Natural killer cell (primary cell): ENCODE data around the gene TMBIM1. TPM values are rescaled to one million over a fixed set of nuclear protein-coding genes. Genes with fewer than 3 reads are reported as not detected.

ENCODE experiments used
- ATAC-seq, 3 donors: fragments of 150-1000 bp in 2 of 3; fragments of 200-7000 bp in 1 of 3; cut with Tn5 transposase; 1 replicate in 1 of 3; 2 replicates in 2 of 3; pipeline ENCODE4 v1.10.0; 2021; ENCODE audit warnings: mild to moderate bottlenecking in 2 of 3, moderate library complexity in 2 of 3
- DNase-seq, 2 donors: peaks; one replicate each; pipeline versions ENCODE4 v3.0.0 to v3.0.0-alpha.2; 2013 to 2021; ENCODE audit warnings: mixed read lengths in 1 of 2
- H3K27ac ChIP-seq: one replicate; pipeline ENCODE4 v1.5.1; 2013; ENCODE audit warnings: mild to moderate bottlenecking, low read length
- H3K27me3 ChIP-seq: one replicate; pipeline ENCODE4 v1.6.1; 2013; ENCODE audit warnings: low read length; ENCODE audit not compliant: control insufficient read depth, insufficient read depth
- H3K36me3 ChIP-seq: one replicate; pipeline ENCODE4 v1.6.1; 2013; ENCODE audit warnings: low read length; ENCODE audit not compliant: control insufficient read depth, insufficient read depth
- H3K4me1 ChIP-seq: one replicate; pipeline ENCODE4 v1.6.1; 2013; ENCODE audit warnings: low read length; ENCODE audit not compliant: control insufficient read depth, insufficient read depth
- H3K4me3 ChIP-seq: one replicate; pipeline ENCODE4 v1.5.1; 2013; ENCODE audit warnings: low read length
- H3K9me3 ChIP-seq: one replicate; pipeline ENCODE4 v1.6.1; 2013; ENCODE audit warnings: low read length; ENCODE audit not compliant: control insufficient read depth, insufficient read depth
- H3K27ac Mint-ChIP-seq, 2 donors: one replicate each; pipeline ENCODE4 v1.8.0; 2022; ENCODE audit warnings: mild to moderate bottlenecking in 2 of 2, mixed read lengths in 2 of 2, moderate library complexity in 1 of 2
- H3K27me3 Mint-ChIP-seq, 2 donors: one replicate each; pipeline ENCODE4 v1.8.0; 2022; ENCODE audit warnings: low read depth in 2 of 2, mixed read lengths in 2 of 2
- H3K36me3 Mint-ChIP-seq: one replicate; pipeline ENCODE4 v1.8.0; 2022; ENCODE audit warnings: mixed read lengths
- H3K4me1 Mint-ChIP-seq, 2 donors: one replicate each; pipeline ENCODE4 v1.8.0; 2022; ENCODE audit warnings: mixed read lengths in 2 of 2
- H3K4me3 Mint-ChIP-seq: one replicate; pipeline ENCODE4 v1.8.0; 2022; ENCODE audit warnings: mild to moderate bottlenecking, moderate library complexity, mixed read lengths
- H3K9me3 Mint-ChIP-seq, 2 donors: one replicate each; pipeline ENCODE4 v1.8.0; 2022; ENCODE audit warnings: mixed read lengths in 2 of 2
- WGBS: methylation state at CpG from one replicate; pipeline ENCODE4 v1.1.7; 2013; ENCODE audit warnings: missing lambda C conversion rate; ENCODE audit not compliant: insufficient coverage; 5-methylcytosine and 5-hydroxymethylcytosine counted together
- intact Hi-C: fragments of 100-400 bp; cut with micrococcal nuclease; formaldehyde crosslinking; loops from one replicate; pipeline ENCODE4 v1.14.2; 2022
- total RNA-seq, 4 donors: library from RNA; stranded (reverse); fragments of 120-200 nt in 1 of 4; gene quantifications; one replicate each; pipeline versions ENCODE4 v1.2.3 to v1.2.4, GENCODE V29; 2013 to 2022
- TF ChIP-seq, protein P1 (sequence below): fragments of 200-600 bp; IDR thresholded peaks from one replicate; pipeline ENCODE4 v1.8.0; 2022; ENCODE audit warnings: antibody characterized with exemption

The TMBIM1 gene
- total RNA-seq, 3 donors from 2014 or later (not counting 1 experiment from before 2014, with no cell fraction given), result 84.9 to 107 (median 95.1) TPM

DNA sequence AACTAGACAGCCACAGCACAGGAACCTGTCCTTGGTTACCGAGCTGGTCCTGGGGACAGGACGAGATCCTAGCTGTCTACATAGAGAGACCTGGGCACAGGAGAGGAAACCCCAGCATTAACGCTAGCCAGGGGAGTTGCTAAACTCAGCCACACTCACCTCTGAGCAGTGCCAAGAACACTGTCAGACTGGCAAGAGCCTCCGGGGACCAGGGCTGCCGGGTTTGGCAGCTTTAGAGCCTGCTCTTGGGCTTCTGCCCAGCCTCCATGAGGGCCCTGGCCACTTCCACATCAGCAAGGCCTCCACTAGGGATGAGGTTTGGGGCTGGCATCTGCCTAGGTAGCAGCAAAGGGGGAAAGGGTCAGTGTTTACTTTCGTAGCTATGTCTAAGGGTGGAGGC, 6.7 kb downstream of the TMBIM1 start:
- intact Hi-C loops, result loop anchor here (1.0 to 2.0 kb wide), 3 partner anchors 15 to 283 kb away; partner anchors contain the start of genes AAMP, CNOT9, PNKD and USP37
- Mint-ChIP-seq H3K4me3 (peak overlapping the region; percentile 92), H3K36me3 (no peaks in the 10 kb centered on the region), H3K27me3 (no peaks in the 10 kb centered on the region), H3K4me1 (peaks cover 58 to 88% of the 10 kb centered on the region in 2 donors), H3K9me3 (no peaks in the 10 kb centered on the region), H3K27ac (peak overlapping the region; percentile 100)
- H3K27me3 ChIP-seq, result no peaks in the 10 kb centered on the region
- peaks cover 20% of the 10 kb centered on the region for H3K36me3 ChIP-seq
- H3K4me1 ChIP-seq, result peaks cover 80% of the 10 kb centered on the region
- DNase-seq, result peak; percentile 51
- H3K9me3 ChIP-seq, result no peaks in the 10 kb centered on the region
- H3K4me3 ChIP-seq, result no peak overlapping the region
- peak; percentile 17 to 28 (median 26) for ATAC-seq
- TF ChIP-seq, protein P1, sequence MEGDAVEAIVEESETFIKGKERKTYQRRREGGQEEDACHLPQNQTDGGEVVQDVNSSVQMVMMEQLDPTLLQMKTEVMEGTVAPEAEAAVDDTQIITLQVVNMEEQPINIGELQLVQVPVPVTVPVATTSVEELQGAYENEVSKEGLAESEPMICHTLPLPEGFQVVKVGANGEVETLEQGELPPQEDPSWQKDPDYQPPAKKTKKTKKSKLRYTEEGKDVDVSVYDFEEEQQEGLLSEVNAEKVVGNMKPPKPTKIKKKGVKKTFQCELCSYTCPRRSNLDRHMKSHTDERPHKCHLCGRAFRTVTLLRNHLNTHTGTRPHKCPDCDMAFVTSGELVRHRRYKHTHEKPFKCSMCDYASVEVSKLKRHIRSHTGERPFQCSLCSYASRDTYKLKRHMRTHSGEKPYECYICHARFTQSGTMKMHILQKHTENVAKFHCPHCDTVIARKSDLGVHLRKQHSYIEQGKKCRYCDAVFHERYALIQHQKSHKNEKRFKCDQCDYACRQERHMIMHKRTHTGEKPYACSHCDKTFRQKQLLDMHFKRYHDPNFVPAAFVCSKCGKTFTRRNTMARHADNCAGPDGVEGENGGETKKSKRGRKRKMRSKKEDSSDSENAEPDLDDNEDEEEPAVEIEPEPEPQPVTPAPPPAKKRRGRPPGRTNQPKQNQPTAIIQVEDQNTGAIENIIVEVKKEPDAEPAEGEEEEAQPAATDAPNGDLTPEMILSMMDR, result no peak
- 33% methylated on average over 6 of the region's 6 CpGs for WGBS
- H3K27ac ChIP-seq, result peak overlapping the region; percentile 99

DNA sequence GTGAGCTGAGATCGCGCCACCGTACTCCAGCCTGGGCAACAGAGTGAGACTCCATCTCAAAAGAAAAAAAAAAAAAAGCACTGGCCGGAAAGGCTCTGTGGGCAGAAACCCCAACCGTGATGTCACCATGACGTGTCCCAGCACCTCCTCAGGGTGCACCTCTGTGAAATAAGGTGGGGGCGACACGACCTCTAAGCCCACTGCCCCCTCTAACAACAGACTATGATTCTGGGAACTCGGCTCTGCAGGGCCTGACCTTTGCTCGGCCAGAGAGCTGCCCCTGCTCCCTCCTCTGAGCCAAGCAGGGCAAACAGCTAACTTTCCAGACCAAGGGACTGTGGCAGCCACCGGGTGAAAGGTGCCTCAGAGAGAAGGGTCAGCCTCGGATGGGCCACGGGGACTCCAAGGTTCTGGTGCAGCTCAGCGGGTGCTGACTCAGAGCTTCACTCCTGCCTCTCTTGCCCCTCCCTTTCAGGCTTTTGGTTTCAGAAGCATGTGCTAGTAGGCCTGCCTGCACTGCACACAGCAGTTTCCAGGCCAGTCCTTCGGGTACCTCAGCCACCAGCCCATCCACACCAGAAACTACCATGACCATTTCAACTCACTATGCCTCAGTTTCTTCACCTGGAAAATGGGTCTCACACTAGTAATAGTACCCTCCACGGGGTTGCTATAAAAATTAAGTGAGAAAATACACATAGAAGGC, 8.0 kb downstream of the TMBIM1 start:
- Histone ChIP-seq H3K4me1 (peaks cover 68% of the 10 kb centered on the region), H3K36me3 (peaks cover 34% of the 10 kb centered on the region), H3K27me3 (no peaks in the 10 kb centered on the region), H3K4me3 (no peak overlapping the region), H3K9me3 (no peaks in the 10 kb centered on the region), H3K27ac (peak overlapping the region; percentile 99)
- peak; percentile 57 to 65 (median 60) for ATAC-seq
- peaks cover 52 to 87% of the 10 kb centered on the region in 2 donors for H3K4me1 Mint-ChIP-seq
- H3K4me3 Mint-ChIP-seq, result peak overlapping the region; percentile 78
- no peaks in the 10 kb centered on the region for H3K36me3 Mint-ChIP-seq
- H3K9me3 Mint-ChIP-seq, result no peaks in the 10 kb centered on the region
- H3K27ac Mint-ChIP-seq, result peak overlapping the region; percentile 100
- WGBS, result 46% methylated on average over 16 of the region's 16 CpGs
- intact Hi-C loops, result no loop called here
- H3K27me3 Mint-ChIP-seq, result no peaks in the 10 kb centered on the region
- TF ChIP-seq, protein P1, result no peak
- DNase-seq, result peak; percentile 65 to 80

DNA sequence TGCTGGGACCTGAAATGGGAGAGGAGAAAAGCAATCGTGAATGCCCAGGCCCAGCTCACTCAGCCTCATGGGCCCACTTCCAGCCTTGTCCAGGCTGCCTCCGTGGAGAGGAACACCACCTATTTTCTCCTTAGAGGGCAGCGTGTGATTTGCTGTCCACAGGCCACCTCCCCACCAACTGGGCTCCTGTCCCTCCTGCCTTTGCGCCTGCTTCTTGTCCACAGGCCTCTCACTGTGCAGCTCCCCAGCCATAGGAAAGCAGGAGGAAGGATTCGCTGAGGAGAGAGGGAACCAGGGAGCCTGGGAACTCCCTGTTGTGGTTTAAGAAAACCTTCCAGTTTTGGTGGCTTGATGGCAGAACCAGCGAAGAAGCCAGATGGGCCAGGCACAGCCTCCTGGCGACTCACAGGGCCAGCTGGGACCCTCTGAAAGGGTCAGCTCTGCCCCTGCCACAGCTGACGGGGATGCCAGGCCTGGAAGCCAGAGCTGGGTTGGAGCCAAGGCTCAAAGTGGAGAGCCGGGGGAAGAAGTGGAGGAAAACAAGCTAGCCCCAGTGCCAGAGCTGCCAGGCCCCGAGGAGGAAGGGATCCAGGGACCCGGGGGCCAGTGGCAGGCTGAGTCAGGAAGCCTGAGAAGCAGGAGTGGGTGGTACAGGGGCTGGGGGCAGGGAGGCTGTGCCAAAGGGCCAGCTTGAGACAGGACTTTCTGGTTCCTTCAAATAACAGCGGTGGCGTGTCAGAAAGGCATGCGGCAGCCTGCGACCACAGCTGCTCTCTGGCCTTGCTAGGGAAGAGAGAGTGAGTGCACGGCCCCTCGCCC, 9.9 kb downstream of the TMBIM1 start:
- Mint-ChIP-seq H3K36me3 (peaks cover 1% of the 10 kb centered on the region), H3K9me3 (no peaks in the 10 kb centered on the region), H3K27me3 (no peaks in the 10 kb centered on the region), H3K4me1 (peaks cover 40 to 71% of the 10 kb centered on the region in 2 donors), H3K27ac (peak overlapping the region; percentile 100), H3K4me3 (no peak overlapping the region)
- Histone ChIP-seq H3K4me1 (peaks cover 53% of the 10 kb centered on the region), H3K27me3 (no peaks in the 10 kb centered on the region), H3K9me3 (no peaks in the 10 kb centered on the region), H3K27ac (no peak overlapping the region), H3K36me3 (peaks cover 52% of the 10 kb centered on the region), H3K4me3 (no peak overlapping the region)
- 91% methylated on average over 17 of the region's 17 CpGs for WGBS
- ATAC-seq (no peak), DNase-seq (no peak)
- TF ChIP-seq, protein P1, result no peak
- intact Hi-C loops, result no loop called here
